K562 (cell line): Measurements from ENCODE around the gene PPP1R15B. TPM values are rescaled to one million over a fixed set of nuclear protein-coding genes. Genes with fewer than 3 reads are reported as not detected.

Experiments
- ATAC-seq: fragments of 200-7000 bp; cut with Tn5 transposase; 3 replicates; pipeline ENCODE4 v1.9.1; 2020; ENCODE audit warnings: moderate library complexity
- BruUV-seq: library from RNA; stranded (reverse); fragments of 400-500 nt; replicated peaks from 2 replicates; lab custom pipeline; 2021; lab: Mats Ljungman, UMichigan
- CTCF ChIA-PET: fragments of 300-600 bp; formaldehyde crosslinking; extraction: SDS; loops from one replicate; lab custom pipeline; 2021; ENCODE audit warnings: low intra/inter-chr PET ratio; lab: Yijun Ruan, JAX
- POLR2A ChIA-PET: fragments of 300-600, 350-650 bp; sonication (Branson Sonifier 250); formaldehyde crosslinking; extraction: SDS; loops from one replicate; lab custom pipeline; 2021; ENCODE audit warnings: antibody characterized with exemption, inconsistent platforms; lab: Yijun Ruan, JAX
- DNase-seq, 4 experiments: peaks; one replicate each; pipeline versions ENCODE4 v3.0.0 to v3.0.0-alpha.2; 2011 to 2018; ENCODE audit warnings: low spot score in 3 of 4, mixed read lengths in 3 of 4; ENCODE audit errors: extremely low read depth in 1 of 4
- FAIRE-seq: peaks from 2 replicates; lab custom pipeline; 2011; peaks lifted over from hg19 to GRCh38; lab: Jason Lieb, UNC
- H2AFZ ChIP-seq: 2 replicates; pipeline ENCODE4 v1.6.0; 2011; ENCODE audit warnings: low read depth, low read length, control low read depth, inconsistent platforms
- H3K27ac ChIP-seq: fragments of 200-600 bp; 3 replicates; pipeline ENCODE4 v1.8.0; 2011; ENCODE audit warnings: low read depth, mild to moderate bottlenecking, control low read depth, inconsistent platforms, low read length, moderate library complexity, mixed read lengths; ENCODE audit errors: extremely low read depth
- H3K27me3 ChIP-seq, 2 experiments: fragments of 300-600 bp in 1 of 2; 2 replicates in 1 of 2; 3 replicates in 1 of 2; pipeline versions ENCODE4 v1.6.0 to v1.8.0; 2011; ENCODE audit warnings: inconsistent platforms in 2 of 2, low read length in 2 of 2, mild to moderate bottlenecking in 1 of 2, mixed read lengths in 1 of 2, moderate library complexity in 1 of 2; ENCODE audit not compliant: control insufficient read depth in 2 of 2, insufficient read depth in 2 of 2
- H3K36me3 ChIP-seq: fragments of 300-600 bp; 3 replicates; pipeline ENCODE4 v1.8.0; 2011; ENCODE audit warnings: mild to moderate bottlenecking, low read length, inconsistent platforms; ENCODE audit not compliant: control insufficient read depth, insufficient read depth
- H3K4me1 ChIP-seq, 2 experiments: fragments of 200-600 bp in 1 of 2; replicated peaks in 1 of 2; 2 replicates in 1 of 2; 3 replicates in 1 of 2; pipeline versions ENCODE4 v1.5.1 to v1.8.0; 2011; ENCODE audit warnings: inconsistent platforms in 2 of 2, low read length in 2 of 2, mild to moderate bottlenecking in 1 of 2, mixed read lengths in 1 of 2, moderate library complexity in 1 of 2; ENCODE audit not compliant: control insufficient read depth in 2 of 2, insufficient read depth in 2 of 2
- H3K4me2 ChIP-seq: 2 replicates; pipeline ENCODE4 v1.6.1; 2011; ENCODE audit warnings: low read length, control low read depth, inconsistent platforms, mixed read lengths; ENCODE audit not compliant: insufficient read depth
- H3K4me3 ChIP-seq: fragments of 200-600 bp; sonication (generic), shearing (Covaris generic); 2 replicates; pipeline ENCODE4 v1.5.1; 2016; ENCODE audit warnings: control low read depth, inconsistent platforms
- H3K79me2 ChIP-seq: fragments of 200-600 bp; 3 replicates; pipeline ENCODE4 v1.8.0; 2011; ENCODE audit warnings: low read length, inconsistent platforms; ENCODE audit not compliant: control insufficient read depth, insufficient read depth
- H3K9ac ChIP-seq, 2 experiments: 2 replicates each; pipeline versions ENCODE4 v1.6.0 to v1.6.1; 2011; ENCODE audit warnings: low read depth in 2 of 2, low read length in 2 of 2, control low read depth in 1 of 2, inconsistent platforms in 1 of 2, mild to moderate bottlenecking in 1 of 2, mixed read lengths in 1 of 2; ENCODE audit not compliant: insufficient read depth in 1 of 2
- H3K9me1 ChIP-seq: one replicate; pipeline ENCODE4 v1.6.0; 2011; ENCODE audit warnings: inconsistent platforms, mild to moderate bottlenecking, low read length, moderate library complexity; ENCODE audit not compliant: control insufficient read depth, insufficient read depth
- H3K9me3 ChIP-seq: replicated peaks from 2 replicates; pipeline ENCODE4 v1.5.1; 2011; ENCODE audit warnings: low read depth, low read length, inconsistent platforms; ENCODE audit not compliant: control insufficient read depth, insufficient read depth
- H4K20me1 ChIP-seq: replicated peaks from 2 replicates; pipeline ENCODE4 v1.6.1; 2011; ENCODE audit warnings: low read length, inconsistent platforms, mixed read lengths; ENCODE audit not compliant: control insufficient read depth, insufficient read depth
- CHD4 ChIP-seq: fragments of 200-600 bp; sonication (generic); IDR thresholded peaks from 3 replicates; pipeline ENCODE4 v1.6.1; 2012; ENCODE audit warnings: low read depth, mild to moderate bottlenecking, mixed read lengths, low read length, inconsistent platforms; ENCODE audit not compliant: insufficient read depth, insufficient replicate concordance, poor library complexity, severe bottlenecking
- CTCF ChIP-seq, 3 experiments: IDR thresholded peaks in 2 of 3; conservative IDR thresholded peaks in 1 of 3; 2 replicates each; pipeline ENCODE4 v1.5.1; 2011 to 2012; ENCODE audit warnings: low read length in 3 of 3, mild to moderate bottlenecking in 3 of 3, control low read depth in 2 of 3, improper control_type of control experiment in 1 of 3, inconsistent platforms in 1 of 3, low read depth in 1 of 3, mixed read lengths in 1 of 3, moderate library complexity in 1 of 3; ENCODE audit not compliant: insufficient read depth in 2 of 3
- DACH1 ChIP-seq: fragments of 450-650 bp; IDR thresholded peaks from 2 replicates; pipeline ENCODE4 v1.6.1; 2018; ENCODE audit not compliant: partially characterized antibody
- ILK ChIP-seq: fragments of 450-650 bp; IDR thresholded peaks from 2 replicates; pipeline ENCODE4 v1.6.1; 2016; ENCODE audit warnings: missing genetic modification characterization, low read depth, mild to moderate bottlenecking, missing compliant biosample characterization, moderate library complexity, borderline replicate concordance
- KAT2B ChIP-seq: IDR thresholded peaks from one replicate; pipeline ENCODE4 v1.6.1; 2012; ENCODE audit warnings: low read depth, mild to moderate bottlenecking, control low read depth, inconsistent platforms, low read length, moderate library complexity
- RBM14 ChIP-seq: fragments of 200-400 bp; formaldehyde crosslinking; IDR thresholded peaks from 2 replicates; pipeline ENCODE4 v1.6.1; 2018; ENCODE audit warnings: low read depth, mild to moderate bottlenecking, low read length, moderate library complexity, borderline replicate concordance; ENCODE audit not compliant: insufficient read depth
- WGBS: fragments of 100-300 bp; shearing (Covaris generic); methylation state at CpG from one replicate; pipeline ENCODE4 v1.1.6; 2016; ENCODE audit warnings: low coverage, mixed read lengths; ENCODE audit not compliant: insufficient coverage; ENCODE audit errors: missing lambda C conversion rate; 5-methylcytosine and 5-hydroxymethylcytosine counted together
- in situ Hi-C: fragments of 300-500 bp; cut with MboI; formaldehyde crosslinking; loops from 4 replicates; pipeline ENCODE4 v1.15.0; 2018; ENCODE audit warnings: inconsistent platforms, mixed read lengths
- intact Hi-C: fragments of 100-400 bp; cut with micrococcal nuclease; formaldehyde crosslinking; loops from 2 replicates; pipeline ENCODE4 v1.14.2; 2022
- polyA plus RNA-seq, 8 experiments: library from polyadenylated mRNA; depleted of rRNA in 4 of 8; stranded (reverse) in 5 of 8; unstranded in 3 of 8; fragments of >200 nt; fragmentation: Nextera tagmentation in 2 of 8; fragmentation: Illumina TruSeq in 1 of 8; extraction: Ambion mirVana in 2 of 8; extraction: Trizol in 1 of 8; gene quantifications; 2 replicates each; pipeline versions ENCODE4 v1.2.1 to v1.2.3, GENCODE V29; 2011 to 2014; ENCODE audit warnings: inconsistent platforms in 1 of 8, missing spikeins in 1 of 8
- total RNA-seq, 7 experiments: library from RNA; depleted of rRNA in 6 of 7; stranded (reverse); fragments of >200 nt in 6 of 7; fragmentation: Illumina TruSeq in 2 of 7; extraction: Trizol in 2 of 7; gene quantifications; 2 replicates each; pipeline versions ENCODE4 v1.2.1 to v1.2.3, GENCODE V29; 2011 to 2021; ENCODE audit warnings: low replicate concordance in 1 of 7

PPP1R15B gene
- total and polyA plus RNA-seq, 9 of the 15 experiments (the other 6 are each of a cell fraction or from before 2014, with no cell fraction given): 17.0 to 48.1 (median 30.8) TPM

GRCh38 chr1:204431310-204432184 lies 19.9 kb upstream of the PPP1R15B start (continued):
- peak; percentile 86 to 97 (median 91) for TF ChIP-seq CTCF (IDR thresholded peaks at IDR 0.05 in 2 of 3, conservative IDR thresholded peaks at IDR 0.05 in 1 of 3; ENCODE audit: insufficient read depth in 2 of 3, low read depth in 1 of 3, low read length in 3 of 3)

GRCh38 chr1:204429746-204430145 lies 18.1 kb upstream of the PPP1R15B start:
- ChIA-PET POLR2A (interaction anchor here (1.2 to 2.1 kb wide), 5 partner anchors 9 to 76 kb away, joined by 3 to 6 read pairs (median 5); no protein-coding TSS in a partner anchor), CTCF (no interaction called here)
- H3K9me1 ChIP-seq: no peaks in the 10 kb centered on the region
- in situ Hi-C loops: loop anchor here (10.0 kb wide), 1 partner anchor 375 kb away; no protein-coding TSS in a partner anchor
- no peak for DNase-seq
- no peak overlapping the region for H3K4me3 ChIP-seq
- peak overlapping the region in 1 of 2 experiments; percentile 57; a peak in 1 of 4 replicates for H3K9ac ChIP-seq
- no peak for ATAC-seq
- no TSS peak for BruUV-seq
- H2AFZ ChIP-seq: no peak overlapping the region
- TF ChIP-seq RBM14: no peak
- no peak for TF ChIP-seq KAT2B
- TF ChIP-seq ILK (tag): no peak
- no peak for TF ChIP-seq CHD4
- TF ChIP-seq DACH1: no peak
- WGBS: 45% methylated on average over 18 of the region's 18 CpGs
- no peaks in the 10 kb centered on the region for H3K36me3 ChIP-seq
- no peak for FAIRE-seq
- H4K20me1 ChIP-seq: peaks cover 7% of the 10 kb centered on the region; the same call in 1 of the 2 replicates
- no peaks in the 10 kb centered on the region for H3K9me3 ChIP-seq
- intact Hi-C loops: no loop called here
- H3K27me3 ChIP-seq: peaks cover 16 to 53% of the 10 kb centered on the region in 2 experiments; a peak in 4 of 5 replicates
- no peak overlapping the region for H3K4me2 ChIP-seq
- no peak overlapping the region for H3K27ac ChIP-seq
- peaks cover 0 to 5% of the 10 kb centered on the region in 2 experiments; a peak in 3 of 5 replicates for H3K4me1 ChIP-seq
- no peaks in the 10 kb centered on the region for H3K79me2 ChIP-seq
